ENCODE measurements around the gene CCDC85B.

The CCDC85B gene

GRCh38 chr11:65869643-65870306 lies 20.7 kb upstream of the CCDC85B start:
- no peak for DNase-seq (ENCODE audit: low read depth, low spot score)

- no peak for DNase-seq (ENCODE audit: low read depth, low spot score)
Measured at GRCh38 chr11:65870307-65870658, 20.2 kb upstream of the CCDC85B start.

- DNase-seq (ENCODE audit: low read depth, low spot score), result no peak
Measured at GRCh38 chr11:65870706-65871681, 19.5 kb upstream of the CCDC85B start.

- no peak for DNase-seq (ENCODE audit: low read depth, low spot score)
Measured at GRCh38 chr11:65871811-65872548, 18.5 kb upstream of the CCDC85B start.

GRCh38 chr11:65872586-65873317 lies 17.7 kb upstream of the CCDC85B start, which contains the start of gene EFEMP2:
Gene EFEMP2 (minus strand): TSS chr11:65872800. CDS start chr11:65872354, 446 bp downstream.
- no peak for DNase-seq (ENCODE audit: low read depth, low spot score)

GRCh38 chr11:65873318-65874156 lies 16.9 kb upstream of the CCDC85B start:
- DNase-seq (ENCODE audit: low read depth, low spot score), result peak; percentile 86

- no peak for DNase-seq (ENCODE audit: low read depth, low spot score)
Measured at GRCh38 chr11:65879617-65880016, 10.9 kb upstream of the CCDC85B start, which contains the start of gene CTSW. Gene CTSW (plus strand): TSS chr11:65879837. CDS start chr11:65879855, 18 bp downstream.

- DNase-seq (ENCODE audit: low read depth, low spot score), result no peak
Measured at GRCh38 chr11:65880027-65880426, 10.4 kb upstream of the CCDC85B start.

- no peak for DNase-seq (ENCODE audit: low read depth, low spot score)
Measured at GRCh38 chr11:65880844-65881421, 9.5 kb upstream of the CCDC85B start.

GRCh38 chr11:65882120-65883057 lies 8.1 kb upstream of the CCDC85B start:
- no peak for DNase-seq (ENCODE audit: low read depth, low spot score)

GRCh38 chr11:65883058-65883761 lies 7.3 kb upstream of the CCDC85B start:
- DNase-seq (ENCODE audit: low read depth, low spot score), result no peak

GRCh38 chr11:65883786-65884715 lies 6.4 kb upstream of the CCDC85B start:
- no peak for DNase-seq (ENCODE audit: low read depth, low spot score)

GRCh38 chr11:65884716-65885092 lies 5.8 kb upstream of the CCDC85B start:
- peak; percentile 57 for DNase-seq (ENCODE audit: low read depth, low spot score)

GRCh38 chr11:65885231-65885630 lies 5.2 kb upstream of the CCDC85B start:
- no peak for DNase-seq (ENCODE audit: low read depth, low spot score)

- no peak for DNase-seq (ENCODE audit: low read depth, low spot score)
Measured at GRCh38 chr11:65885808-65886536, 4.5 kb upstream of the CCDC85B start.

Measured in activated naive CD8-positive, alpha-beta T cell treated with anti-CD3 and anti-CD28 coated beads, Interleukin-2, amount 50 U/mL, for 16 hours (primary cell).